ENCODE results near the gene COQ9.
"Not testable (repeated sequence)": the region's sequence is repeated elsewhere in the genome, so short reads cannot be mapped to it uniquely, and the experiment has no call there.

COQ9 gene

GRCh38 chr16:57427824-57428223, 19.5 kb upstream of the COQ9 start:
- Histone ChIP-seq H3K36me3 (ENCODE audit: insufficient read depth, insufficient read length, low read length) (peaks cover 62% of the 10 kb centered on the region), H3K9ac (ENCODE audit: insufficient read length, low read depth) (no peak overlapping the region), H3K4me1 (ENCODE audit: insufficient read depth, insufficient read length) (no peaks in the 10 kb centered on the region), H3K27me3 (ENCODE audit: insufficient read depth, insufficient read length) (no peaks in the 10 kb centered on the region), H3K9me3 (ENCODE audit: insufficient read depth, low read length) (no peaks in the 10 kb centered on the region), H3K4me3 (ENCODE audit: insufficient read length, low read depth) (no peak overlapping the region)
- no peak for TF ChIP-seq SUZ12 (IDR thresholded peaks at IDR 0.05; ENCODE audit: extremely low read depth, insufficient read depth, insufficient read length)
- DNase-seq (ENCODE audit: low read depth, low spot score), result no peak

GRCh38 chr16:57430955-57431354, 16.3 kb upstream of the COQ9 start:
- H3K36me3 ChIP-seq (ENCODE audit: insufficient read depth, insufficient read length, low read length), result peaks cover 92% of the 10 kb centered on the region
- no peak overlapping the region for H3K9ac ChIP-seq (ENCODE audit: insufficient read length, low read depth)
- TF ChIP-seq SUZ12 (IDR thresholded peaks at IDR 0.05; ENCODE audit: extremely low read depth, insufficient read depth, insufficient read length) (no peak), ZNF274 (IDR thresholded peaks at IDR 0.05; ENCODE audit: low read depth, low read length) (no peak), YY1 (IDR thresholded peaks at IDR 0.05; ENCODE audit: insufficient read depth, insufficient read length) (no peak)

GRCh38 chr16:57432505-57432904, 14.8 kb upstream of the COQ9 start:
- Histone ChIP-seq H3K9me3 (ENCODE audit: insufficient read depth, low read length) (no peaks in the 10 kb centered on the region), H3K27me3 (ENCODE audit: insufficient read depth, insufficient read length) (no peaks in the 10 kb centered on the region), H3K9ac (ENCODE audit: insufficient read length, low read depth) (no peak overlapping the region), H3K36me3 (ENCODE audit: insufficient read depth, insufficient read length, low read length) (peaks cover 93% of the 10 kb centered on the region), H3K4me1 (ENCODE audit: insufficient read depth, insufficient read length) (no peaks in the 10 kb centered on the region), H3K4me3 (ENCODE audit: insufficient read length, low read depth) (no peak overlapping the region)
- DNase-seq (ENCODE audit: low read depth, low spot score), result no peak
- TF ChIP-seq SUZ12 (IDR thresholded peaks at IDR 0.05; ENCODE audit: extremely low read depth, insufficient read depth, insufficient read length), result no peak
- TF ChIP-seq ZNF274 (IDR thresholded peaks at IDR 0.05; ENCODE audit: low read depth, low read length), result no peak
- no peak for TF ChIP-seq YY1 (IDR thresholded peaks at IDR 0.05; ENCODE audit: insufficient read depth, insufficient read length)

More at GRCh38 chr16:57430955-57431354, 16.3 kb upstream of the COQ9 start:
- no peaks in the 10 kb centered on the region for H3K27me3 ChIP-seq (ENCODE audit: insufficient read depth, insufficient read length)
- no peak overlapping the region for H3K4me3 ChIP-seq (ENCODE audit: insufficient read length, low read depth)
- H3K4me1 ChIP-seq (ENCODE audit: insufficient read depth, insufficient read length), result no peaks in the 10 kb centered on the region
- DNase-seq (ENCODE audit: low read depth, low spot score), result no peak
- no peaks in the 10 kb centered on the region for H3K9me3 ChIP-seq (ENCODE audit: insufficient read depth, low read length)

- Histone ChIP-seq H3K4me1 (ENCODE audit: insufficient read depth, insufficient read length) (no peaks in the 10 kb centered on the region), H3K36me3 (ENCODE audit: insufficient read depth, insufficient read length, low read length) (peaks cover 93% of the 10 kb centered on the region), H3K9ac (ENCODE audit: insufficient read length, low read depth) (no peak overlapping the region), H3K27me3 (ENCODE audit: insufficient read depth, insufficient read length) (no peaks in the 10 kb centered on the region), H3K4me3 (ENCODE audit: insufficient read length, low read depth) (no peak overlapping the region), H3K9me3 (ENCODE audit: insufficient read depth, low read length) (no peaks in the 10 kb centered on the region)
- DNase-seq (ENCODE audit: low read depth, low spot score), result no peak
- TF ChIP-seq YY1 (IDR thresholded peaks at IDR 0.05; ENCODE audit: insufficient read depth, insufficient read length) (no peak), ZNF274 (IDR thresholded peaks at IDR 0.05; ENCODE audit: low read depth, low read length) (no peak), SUZ12 (IDR thresholded peaks at IDR 0.05; ENCODE audit: extremely low read depth, insufficient read depth, insufficient read length) (no peak)
Observed at GRCh38 chr16:57432989-57433388, 14.3 kb upstream of the COQ9 start.

- TF ChIP-seq ZNF274 (IDR thresholded peaks at IDR 0.05; ENCODE audit: low read depth, low read length) (no peak), SUZ12 (IDR thresholded peaks at IDR 0.05; ENCODE audit: extremely low read depth, insufficient read depth, insufficient read length) (no peak), YY1 (IDR thresholded peaks at IDR 0.05; ENCODE audit: insufficient read depth, insufficient read length) (no peak)
- Histone ChIP-seq H3K27me3 (ENCODE audit: insufficient read depth, insufficient read length) (no peaks in the 10 kb centered on the region), H3K36me3 (ENCODE audit: insufficient read depth, insufficient read length, low read length) (peaks cover 93% of the 10 kb centered on the region), H3K9ac (ENCODE audit: insufficient read length, low read depth) (no peak overlapping the region), H3K4me3 (ENCODE audit: insufficient read length, low read depth) (no peak overlapping the region), H3K4me1 (ENCODE audit: insufficient read depth, insufficient read length) (no peaks in the 10 kb centered on the region), H3K9me3 (ENCODE audit: insufficient read depth, low read length) (no peaks in the 10 kb centered on the region)
- no peak for DNase-seq (ENCODE audit: low read depth, low spot score)
Observed at GRCh38 chr16:57434003-57434402, 13.3 kb upstream of the COQ9 start.

GRCh38 chr16:57435838-57436237, 11.4 kb upstream of the COQ9 start:
- Histone ChIP-seq H3K36me3 (ENCODE audit: insufficient read depth, insufficient read length, low read length) (peaks cover 95% of the 10 kb centered on the region), H3K4me1 (ENCODE audit: insufficient read depth, insufficient read length) (no peaks in the 10 kb centered on the region), H3K9ac (ENCODE audit: insufficient read length, low read depth) (no peak overlapping the region), H3K9me3 (ENCODE audit: insufficient read depth, low read length) (peaks cover 9% of the 10 kb centered on the region), H3K4me3 (ENCODE audit: insufficient read length, low read depth) (no peak overlapping the region), H3K27me3 (ENCODE audit: insufficient read depth, insufficient read length) (no peaks in the 10 kb centered on the region)
- no peak for DNase-seq (ENCODE audit: low read depth, low spot score)
- TF ChIP-seq YY1 (IDR thresholded peaks at IDR 0.05; ENCODE audit: insufficient read depth, insufficient read length), result no peak
- no peak for TF ChIP-seq SUZ12 (IDR thresholded peaks at IDR 0.05; ENCODE audit: extremely low read depth, insufficient read depth, insufficient read length)
- TF ChIP-seq ZNF274 (IDR thresholded peaks at IDR 0.05; ENCODE audit: low read depth, low read length), result no peak

- not testable (repeated sequence) for H3K27me3 ChIP-seq (ENCODE audit: insufficient read depth, insufficient read length); H3K9ac ChIP-seq (ENCODE audit: insufficient read length, low read depth); H3K4me3 ChIP-seq (ENCODE audit: insufficient read length, low read depth); H3K4me1 ChIP-seq (ENCODE audit: insufficient read depth, insufficient read length); DNase-seq (ENCODE audit: low read depth, low spot score)
- H3K36me3 ChIP-seq (ENCODE audit: insufficient read depth, insufficient read length, low read length), result peaks cover 78% of the 10 kb centered on the region
- H3K9me3 ChIP-seq (ENCODE audit: insufficient read depth, low read length), result peaks cover 20% of the 10 kb centered on the region
Observed at GRCh38 chr16:57439947-57440346, 7.3 kb upstream of the COQ9 start.

GRCh38 chr16:57440551-57440950, 6.7 kb upstream of the COQ9 start:
- not testable (repeated sequence) for H3K4me3 ChIP-seq (ENCODE audit: insufficient read length, low read depth)

More at GRCh38 chr16:57440551-57440950, 6.7 kb upstream of the COQ9 start:
- H3K27me3 ChIP-seq (ENCODE audit: insufficient read depth, insufficient read length); DNase-seq (ENCODE audit: low read depth, low spot score); H3K9ac ChIP-seq (ENCODE audit: insufficient read length, low read depth); H3K4me1 ChIP-seq (ENCODE audit: insufficient read depth, insufficient read length): not testable (repeated sequence)
- Histone ChIP-seq H3K9me3 (ENCODE audit: insufficient read depth, low read length) (peaks cover 20% of the 10 kb centered on the region), H3K36me3 (ENCODE audit: insufficient read depth, insufficient read length, low read length) (peaks cover 75% of the 10 kb centered on the region)

Data from NT2/D1 (cell line).